ENCODE results near the gene CAB39L. TPM values are rescaled to one million over a fixed set of nuclear protein-coding genes. Genes with fewer than 3 reads are reported as not detected.

Gene CAB39L
- total RNA-seq, 1 experiment from 2014 or later = 3.6 TPM

- ChIA-PET CTCF (no interaction called here), POLR2A (ENCODE audit: low non-redundant PET) (no interaction called here)
- Histone ChIP-seq H3K27me3 (replicated peaks; ENCODE audit: insufficient read depth, low read depth, low read length, poor library complexity) (no peaks in the 10 kb centered on the region), H3K36me3 (ENCODE audit: insufficient read depth, low read length, poor library complexity, severe bottlenecking) (no peaks in the 10 kb centered on the region), H3K27ac (ENCODE audit: low read depth, low read length, poor library complexity, severe bottlenecking) (no peak overlapping the region), H3K4me1 (ENCODE audit: insufficient read depth, low read length, poor library complexity, severe bottlenecking) (no peaks in the 10 kb centered on the region), H3K9me3 (ENCODE audit: low read depth, low read length, poor library complexity, severe bottlenecking) (no peaks in the 10 kb centered on the region), H3K4me3 (ENCODE audit: low read depth, low read length, poor library complexity, severe bottlenecking) (no peak overlapping the region)
- intact Hi-C loops (cut with micrococcal nuclease; ENCODE audit: unreplicated experiment) = no loop called here
- no peak for DNase-seq (ENCODE audit: low spot score)
- BruUV-seq (replicated peaks) = no TSS peak
- TF ChIP-seq CTCF (conservative IDR thresholded peaks at IDR 0.05; ENCODE audit: low read depth, low read length) = no peak
- no peak for TF ChIP-seq EZH2 (IDR thresholded peaks at IDR 0.05; ENCODE audit: borderline replicate concordance, low read depth, low read length, poor library complexity, severe bottlenecking)
These were observed 13.4 kb upstream of the CAB39L start for GRCh38 chr13:49457221-49457620.

- BruUV-seq (replicated peaks) = no TSS peak
- TF ChIP-seq EZH2 (IDR thresholded peaks at IDR 0.05; ENCODE audit: borderline replicate concordance, low read depth, low read length, poor library complexity, severe bottlenecking) (no peak), CTCF (conservative IDR thresholded peaks at IDR 0.05; ENCODE audit: low read depth, low read length) (no peak)
- ChIA-PET POLR2A (ENCODE audit: low non-redundant PET) (no interaction called here), CTCF (no interaction called here)
- H3K4me3 ChIP-seq (ENCODE audit: low read depth, low read length, poor library complexity, severe bottlenecking) = no peak overlapping the region
- no peak for DNase-seq (ENCODE audit: low spot score)
- no peaks in the 10 kb centered on the region for H3K9me3 ChIP-seq (ENCODE audit: low read depth, low read length, poor library complexity, severe bottlenecking)
- H3K27me3 ChIP-seq (replicated peaks; ENCODE audit: insufficient read depth, low read depth, low read length, poor library complexity) = no peaks in the 10 kb centered on the region
- H3K27ac ChIP-seq (ENCODE audit: low read depth, low read length, poor library complexity, severe bottlenecking) = no peak overlapping the region
- intact Hi-C loops (cut with micrococcal nuclease; ENCODE audit: unreplicated experiment) = no loop called here
- no peaks in the 10 kb centered on the region for H3K36me3 ChIP-seq (ENCODE audit: insufficient read depth, low read length, poor library complexity, severe bottlenecking)
- no peaks in the 10 kb centered on the region for H3K4me1 ChIP-seq (ENCODE audit: insufficient read depth, low read length, poor library complexity, severe bottlenecking)
These were observed 12.3 kb upstream of the CAB39L start for GRCh38 chr13:49456156-49456555.

- intact Hi-C loops (cut with micrococcal nuclease; ENCODE audit: unreplicated experiment) = no loop called here
- no TSS peak for BruUV-seq (replicated peaks)
- Histone ChIP-seq H3K27me3 (replicated peaks; ENCODE audit: insufficient read depth, low read depth, low read length, poor library complexity) (no peaks in the 10 kb centered on the region), H3K36me3 (ENCODE audit: insufficient read depth, low read length, poor library complexity, severe bottlenecking) (no peaks in the 10 kb centered on the region), H3K4me1 (ENCODE audit: insufficient read depth, low read length, poor library complexity, severe bottlenecking) (no peaks in the 10 kb centered on the region), H3K4me3 (ENCODE audit: low read depth, low read length, poor library complexity, severe bottlenecking) (no peak overlapping the region), H3K27ac (ENCODE audit: low read depth, low read length, poor library complexity, severe bottlenecking) (no peak overlapping the region), H3K9me3 (ENCODE audit: low read depth, low read length, poor library complexity, severe bottlenecking) (no peaks in the 10 kb centered on the region)
- CTCF ChIA-PET = no interaction called here
- POLR2A ChIA-PET (ENCODE audit: low non-redundant PET) = no interaction called here
- no peak for DNase-seq (ENCODE audit: low spot score)
- no peak for TF ChIP-seq EZH2 (IDR thresholded peaks at IDR 0.05; ENCODE audit: borderline replicate concordance, low read depth, low read length, poor library complexity, severe bottlenecking)
- no peak for TF ChIP-seq CTCF (conservative IDR thresholded peaks at IDR 0.05; ENCODE audit: low read depth, low read length)
These were observed 11.1 kb upstream of the CAB39L start for GRCh38 chr13:49455007-49455398.
